Mesenteric fat pad (tissue), 1 donor: ENCODE data around the gene CTNND2. TPM values are rescaled to one million over a fixed set of nuclear protein-coding genes. Genes with fewer than 3 reads are reported as not detected.

Experiments
- DNase-seq: peaks from one replicate; pipeline ENCODE4 v3.0.0-alpha.2; 2020; ENCODE audit warnings: low spot score
- total RNA-seq: library from RNA; stranded (reverse); fragmentation: NEBNext Ultra II Directional; extraction: Animal tissue kit (Norgen Biotek cat#: 25700); gene quantifications from one replicate; pipeline ENCODE4 v1.2.1, GENCODE V29; 2021
- donor health status: DM: yes; HTN: yes; CAD: no.

The CTNND2 gene
- total RNA-seq, 1 donor from 2014 or later = 1.8 TPM

- no peak for DNase-seq
Measured at GRCh38 chr5:11596185-11596584, 308.1 kb downstream of the CTNND2 start.

DNA sequence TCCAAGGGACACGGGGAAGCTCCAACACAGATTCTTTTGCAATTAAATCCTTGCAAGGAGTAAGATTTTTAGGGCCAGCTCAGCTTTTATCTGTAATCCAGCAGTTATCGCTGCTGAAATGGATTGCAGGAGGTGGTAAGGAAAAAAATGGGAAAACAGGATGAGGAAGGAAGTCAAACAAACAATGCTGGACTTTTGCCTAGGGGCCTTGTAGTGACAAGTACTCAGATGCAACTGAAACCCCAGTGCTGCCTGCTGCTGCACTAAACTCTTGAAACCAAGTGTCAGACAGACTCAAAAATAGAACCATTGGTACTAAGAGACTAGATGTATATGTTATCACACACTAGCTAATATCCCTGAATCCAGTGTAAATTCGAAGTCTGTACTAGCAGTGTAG lies 309.2 kb downstream of the CTNND2 start:
- DNase-seq = no peak

DNA sequence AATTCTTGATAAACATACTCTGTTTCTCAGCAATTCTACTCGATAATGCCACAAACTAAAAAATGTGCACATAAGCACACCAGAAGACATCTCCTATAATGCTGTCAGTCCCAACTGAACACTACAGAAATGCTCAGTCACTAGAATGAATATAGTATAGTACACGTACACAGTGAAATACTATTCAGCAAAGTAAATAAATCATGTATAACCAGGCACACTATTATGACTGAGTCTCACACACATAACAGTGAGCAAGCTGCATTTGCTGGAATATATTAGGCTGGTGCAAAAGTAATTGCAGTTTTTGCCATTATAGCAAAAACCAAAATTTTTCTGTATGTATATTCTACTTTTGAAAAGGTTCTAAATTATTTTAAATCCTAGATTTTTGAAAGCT lies 310.2 kb downstream of the CTNND2 start:
- DNase-seq = no peak

DNA sequence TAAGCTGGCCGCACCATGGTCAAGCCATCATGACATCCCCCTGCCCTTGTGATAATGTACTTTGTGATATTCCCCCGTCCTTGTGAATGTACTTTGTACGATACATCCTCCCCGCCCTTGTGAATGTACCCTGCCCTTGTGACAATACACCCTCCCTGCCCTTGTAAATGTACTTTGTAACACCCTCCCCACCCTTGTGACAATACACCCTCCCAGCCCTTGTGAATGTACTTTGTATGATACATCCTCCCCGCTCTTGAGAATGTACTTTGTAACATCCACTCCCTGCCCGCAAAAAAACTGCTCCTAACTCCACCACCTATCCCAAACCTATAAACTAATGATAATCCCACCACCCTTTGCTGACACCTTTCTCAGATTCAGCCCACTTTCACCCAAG lies 313.8 kb downstream of the CTNND2 start:
- DNase-seq = no peak

GRCh38 chr5:11588803-11589202 lies 315.4 kb downstream of the CTNND2 start:
- DNase-seq = no peak

GRCh38 chr5:11584017-11584416 lies 320.2 kb downstream of the CTNND2 start:
- DNase-seq = no peak

- DNase-seq = no peak
Measured at GRCh38 chr5:11579351-11579750, 324.9 kb downstream of the CTNND2 start.

- no peak for DNase-seq
Measured at GRCh38 chr5:11574787-11575186, 329.5 kb downstream of the CTNND2 start.

- DNase-seq = no peak
Measured at GRCh38 chr5:11573140-11573992, 330.9 kb downstream of the CTNND2 start.

GRCh38 chr5:11564706-11565105 lies 339.5 kb downstream of the CTNND2 start:
- DNase-seq = no peak

DNA sequence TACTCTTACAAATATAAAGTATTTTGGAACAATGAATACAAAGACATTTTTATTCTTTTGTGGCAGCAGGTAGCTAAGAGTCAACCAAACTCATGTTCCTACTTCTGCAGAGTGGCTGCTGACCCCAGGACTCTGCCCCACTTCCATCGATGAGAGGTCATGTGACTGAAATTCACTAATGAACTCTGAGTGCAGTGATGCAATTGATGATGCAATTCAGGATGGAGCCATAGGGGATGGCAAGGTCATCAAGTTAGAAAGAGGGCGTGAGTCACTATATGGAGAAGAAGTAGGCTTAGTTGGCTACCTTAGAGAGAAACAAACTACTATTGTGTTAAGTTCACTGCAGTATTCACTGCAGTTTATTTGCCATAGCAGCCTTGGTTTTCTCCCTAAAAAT lies 340.4 kb downstream of the CTNND2 start:
- no peak for DNase-seq

DNA sequence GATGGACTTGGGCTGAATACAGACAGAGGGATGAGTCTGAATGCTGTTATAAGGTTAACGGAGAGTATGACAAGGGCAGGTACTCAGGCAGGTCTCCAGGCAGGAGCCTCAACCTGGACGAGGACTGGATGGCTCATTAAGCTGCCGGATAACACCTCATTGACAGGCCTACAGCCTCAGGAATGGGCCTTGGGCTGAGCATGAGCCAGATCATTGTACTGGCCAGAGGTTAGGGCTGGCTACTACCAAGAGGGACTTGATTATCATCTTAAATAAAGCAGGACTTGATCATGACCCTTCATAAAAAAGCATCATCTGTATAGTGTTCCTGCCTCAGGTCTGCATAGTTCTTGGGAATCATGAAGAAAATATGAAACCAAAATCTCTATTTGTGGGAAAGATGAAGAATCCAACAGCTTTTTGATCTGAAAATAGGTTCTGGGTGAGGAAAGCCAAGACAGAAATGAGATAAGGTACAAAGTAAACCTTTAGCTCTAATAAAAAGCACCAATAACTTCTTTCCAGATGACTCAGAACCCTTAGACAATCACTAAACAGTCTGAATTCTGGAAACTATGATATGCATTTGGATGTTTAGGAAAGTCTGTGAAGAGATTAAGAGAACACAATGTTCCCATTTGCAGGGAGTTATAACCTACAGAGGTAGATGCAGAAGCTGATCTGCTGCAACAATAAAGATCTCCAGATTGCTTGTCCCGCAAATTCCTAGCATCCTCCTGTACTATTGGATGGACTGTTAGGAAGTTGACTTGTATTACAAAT lies 343.1 kb downstream of the CTNND2 start:
- no peak for DNase-seq

DNA sequence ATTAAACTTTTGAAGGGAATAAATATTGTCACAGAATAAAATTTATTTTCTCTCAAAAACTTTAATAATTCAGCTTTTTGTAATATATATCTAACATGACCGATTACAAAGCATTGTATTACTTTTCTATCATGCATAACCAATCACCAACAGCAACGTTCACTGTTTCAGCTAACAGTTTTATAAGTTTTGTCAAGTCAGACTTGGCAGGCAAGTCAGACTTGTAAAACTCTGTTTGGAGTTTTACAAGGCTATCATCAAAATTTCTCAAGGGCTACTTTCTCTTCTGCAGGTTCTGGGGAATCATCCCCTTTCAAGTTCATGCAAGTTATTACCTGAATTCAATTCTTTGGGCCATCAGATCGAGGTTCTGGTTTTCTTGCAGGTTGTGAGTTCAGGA lies 347.2 kb downstream of the CTNND2 start:
- no peak for DNase-seq

GRCh38 chr5:11555171-11555570 lies 349.1 kb downstream of the CTNND2 start:
- no peak for DNase-seq

DNA sequence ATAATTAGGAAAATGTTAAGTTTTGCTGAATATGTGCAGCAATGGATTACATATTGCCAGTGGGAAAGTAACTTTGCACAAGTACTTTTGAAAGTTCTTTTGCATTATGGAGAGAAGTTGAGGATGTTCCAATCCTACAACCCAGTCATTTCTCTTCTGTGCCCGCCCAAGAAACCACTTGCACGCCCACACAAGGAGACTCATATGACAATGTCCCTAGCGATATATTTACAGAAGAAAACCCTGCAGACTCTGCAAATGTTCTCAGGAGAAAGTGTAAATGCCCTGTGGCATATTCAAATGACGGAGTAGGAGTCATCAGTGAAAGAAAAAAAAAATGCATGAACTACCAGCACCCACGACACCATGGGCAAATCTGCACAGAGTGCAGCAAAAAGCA lies 356.5 kb downstream of the CTNND2 start:
- no peak for DNase-seq

DNA sequence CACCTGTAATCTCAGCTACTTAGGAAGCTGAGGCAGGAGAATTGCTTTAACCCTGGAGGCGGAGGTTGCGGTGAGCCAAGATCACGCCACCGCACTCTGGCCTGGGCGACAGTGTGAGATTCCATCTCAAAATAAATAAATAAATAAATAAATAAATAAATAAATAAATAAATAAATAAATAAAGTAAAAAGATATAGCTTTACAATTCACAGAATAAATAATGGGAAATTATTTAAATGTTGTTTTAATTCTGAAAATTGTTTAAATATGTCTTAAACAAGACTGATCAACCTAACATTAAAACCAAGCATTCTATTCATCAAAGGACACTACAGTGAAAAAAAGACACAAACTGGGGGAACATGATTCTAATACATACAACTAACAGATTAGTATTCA lies 357.1 kb downstream of the CTNND2 start:
- DNase-seq = no peak

DNA sequence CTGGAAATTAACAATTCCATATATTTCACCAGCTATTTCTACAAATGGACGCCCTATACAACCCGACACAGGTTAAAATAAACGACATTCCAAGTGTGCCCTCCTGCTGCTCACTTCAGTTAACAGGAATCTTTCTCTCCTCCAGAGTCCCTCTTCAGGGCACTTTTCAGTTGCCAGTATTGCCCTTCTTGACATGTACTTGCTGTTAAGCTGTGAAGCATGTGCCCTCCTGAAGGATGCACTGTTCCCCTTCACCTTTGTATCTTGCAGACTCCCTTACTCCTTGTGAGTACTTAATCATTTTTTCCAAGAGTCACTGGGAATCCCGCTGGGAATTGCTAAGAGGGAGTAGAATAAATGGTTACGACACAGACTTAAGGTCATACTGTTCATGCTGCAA lies 364.1 kb downstream of the CTNND2 start:
- no peak for DNase-seq

DNA sequence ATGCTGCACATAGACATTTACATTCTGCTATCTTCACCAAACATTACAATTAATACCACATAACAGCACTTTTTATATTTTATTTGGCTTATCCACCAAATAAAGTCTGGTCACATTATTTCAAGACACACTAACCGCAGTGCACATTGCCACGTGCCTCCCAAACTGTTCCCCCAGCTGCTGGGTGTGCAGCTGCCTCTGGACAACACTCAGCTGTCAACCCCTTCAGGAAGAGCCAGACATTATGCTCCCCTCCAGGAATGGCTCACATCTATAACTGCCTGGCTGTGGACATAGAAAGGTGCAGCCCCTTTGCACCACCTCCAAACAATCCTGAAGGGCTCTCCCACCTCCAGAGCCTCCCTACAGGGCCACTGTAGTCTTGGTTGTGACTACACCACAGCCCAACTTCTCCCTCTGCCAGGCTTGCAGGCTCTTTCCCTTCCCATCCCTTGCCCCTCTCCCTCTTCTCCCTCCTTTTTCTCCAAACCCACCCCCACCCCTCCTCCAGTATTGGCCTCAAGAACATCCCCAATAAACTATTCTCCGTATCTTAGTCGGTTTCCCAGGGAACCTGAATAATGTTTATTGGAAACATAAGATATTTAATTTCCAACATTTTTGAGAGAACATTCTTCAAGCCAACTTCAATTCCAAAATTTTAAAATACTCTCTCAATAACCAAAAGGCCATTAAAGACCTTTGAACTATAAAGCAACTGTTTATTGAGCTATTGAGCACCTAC lies 372.3 kb downstream of the CTNND2 start:
- no peak for DNase-seq

GRCh38 chr5:11528720-11529119 lies 375.5 kb downstream of the CTNND2 start:
- DNase-seq = no peak

- no peak for DNase-seq
Measured at GRCh38 chr5:11527652-11528349, 376.4 kb downstream of the CTNND2 start.

DNA sequence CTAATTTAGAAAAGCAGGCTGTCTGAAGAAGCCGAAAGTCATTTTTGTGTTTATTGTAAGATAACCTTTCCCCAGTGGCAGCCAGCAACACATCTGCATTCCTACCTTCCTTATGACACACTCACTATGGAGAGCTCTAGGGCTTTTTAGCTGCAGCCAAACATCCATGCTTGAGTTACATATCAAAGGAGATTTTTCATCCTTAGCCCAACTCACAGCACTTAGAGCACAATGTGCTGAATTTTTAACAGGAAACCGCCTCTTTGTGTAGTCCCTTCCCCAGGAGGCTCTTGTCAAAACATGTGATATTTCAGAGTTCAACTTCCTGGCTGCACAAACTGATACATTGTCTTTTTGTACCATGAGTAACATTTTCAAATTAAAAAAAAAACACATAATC lies 379.2 kb downstream of the CTNND2 start:
- no peak for DNase-seq
